Inflammatory macrophage (primary cell): ENCODE results near the gene ROPN1.
"Not testable (repeated sequence)": the region's sequence is repeated elsewhere in the genome, so short reads cannot be mapped to it uniquely, and the experiment has no call there.

Experiments
- DNase-seq, 2 donors: peaks; one replicate each; pipeline ENCODE4 v3.0.0-alpha.2; 2020 to 2022
- total RNA-seq, 18 experiments: gene quantifications; one replicate each; lab custom pipeline; 2026; ENCODE audit warnings: mixed read lengths in 6 of 18, inconsistent platforms in 2 of 18; lab: John Stamatoyannopoulos, UW

ROPN1 gene
- total RNA-seq: 0 to 0.12 (median 0) reads per million in 18 experiments

GRCh38 chr3:123991730-123992588 lies at the start of gene ROPN1:
Gene ROPN1, minus strand, starts transcription at chr3:123992124. Its CDS starts 11,643 bp downstream, at chr3:123980481.
- DNase-seq: not testable (repeated sequence)

GRCh38 chr3:124041553-124041952 lies 49.6 kb upstream of the ROPN1 start:
- DNase-seq: no peak

GRCh38 chr3:124037326-124037725 lies 45.4 kb upstream of the ROPN1 start:
- no peak for DNase-seq

GRCh38 chr3:124036214-124036613 lies 44.3 kb upstream of the ROPN1 start:
- not testable (repeated sequence) for DNase-seq

GRCh38 chr3:124035463-124036121 lies 43.7 kb upstream of the ROPN1 start:
- DNase-seq: no peak

GRCh38 chr3:124034844-124035152 lies 42.9 kb upstream of the ROPN1 start:
- no peak for DNase-seq

GRCh38 chr3:124034016-124034843 lies 42.3 kb upstream of the ROPN1 start:
- no peak for DNase-seq

- DNase-seq: no peak
Measured at GRCh38 chr3:124033360-124034015, 41.6 kb upstream of the ROPN1 start, which contains the start of gene KALRN. Gene KALRN, plus strand, starts transcription at chr3:124033369.

GRCh38 chr3:124032881-124033359 lies 41.0 kb upstream of the ROPN1 start:
- DNase-seq: peak; percentile 39 to 48

GRCh38 chr3:124032311-124032880 lies 40.5 kb upstream of the ROPN1 start:
- no peak for DNase-seq

GRCh38 chr3:124026516-124026915 lies 34.6 kb upstream of the ROPN1 start:
- DNase-seq: no peak

- DNase-seq: not testable (repeated sequence)
Measured at GRCh38 chr3:124023531-124023930, 31.6 kb upstream of the ROPN1 start.

- DNase-seq: no peak
Measured at GRCh38 chr3:124019291-124019690, 27.4 kb upstream of the ROPN1 start.

- not testable (repeated sequence) for DNase-seq
Measured at GRCh38 chr3:124017502-124017901, 25.6 kb upstream of the ROPN1 start.

GRCh38 chr3:124016483-124016882 lies 24.6 kb upstream of the ROPN1 start:
- peak in 1 of 2 donors; percentile 7 for DNase-seq

- no peak for DNase-seq
Measured at GRCh38 chr3:124014366-124014942, 22.5 kb upstream of the ROPN1 start.

GRCh38 chr3:124008321-124008720 lies 16.4 kb upstream of the ROPN1 start:
- DNase-seq: not testable (repeated sequence)

- no peak for DNase-seq
Measured at GRCh38 chr3:124007186-124007585, 15.3 kb upstream of the ROPN1 start.

- not testable (repeated sequence) for DNase-seq
Measured at GRCh38 chr3:124002405-124003079, 10.6 kb upstream of the ROPN1 start.

GRCh38 chr3:124001366-124001765 lies 9.4 kb upstream of the ROPN1 start:
- not testable (repeated sequence) for DNase-seq

GRCh38 chr3:123997543-123997942 lies 5.6 kb upstream of the ROPN1 start:
- DNase-seq: no peak
